GM12874 (cell line): Measurements from ENCODE around the gene ADAM12.

Source experiments
- TF ChIP-seq, protein P1 (sequence below): IDR thresholded peaks from 2 replicates; pipeline ENCODE4 v1.5.1; 2011; ENCODE audit warnings: low read depth, mild to moderate bottlenecking, control low read depth, low read length, moderate library complexity; ENCODE audit not compliant: insufficient read depth

ADAM12 gene

DNA sequence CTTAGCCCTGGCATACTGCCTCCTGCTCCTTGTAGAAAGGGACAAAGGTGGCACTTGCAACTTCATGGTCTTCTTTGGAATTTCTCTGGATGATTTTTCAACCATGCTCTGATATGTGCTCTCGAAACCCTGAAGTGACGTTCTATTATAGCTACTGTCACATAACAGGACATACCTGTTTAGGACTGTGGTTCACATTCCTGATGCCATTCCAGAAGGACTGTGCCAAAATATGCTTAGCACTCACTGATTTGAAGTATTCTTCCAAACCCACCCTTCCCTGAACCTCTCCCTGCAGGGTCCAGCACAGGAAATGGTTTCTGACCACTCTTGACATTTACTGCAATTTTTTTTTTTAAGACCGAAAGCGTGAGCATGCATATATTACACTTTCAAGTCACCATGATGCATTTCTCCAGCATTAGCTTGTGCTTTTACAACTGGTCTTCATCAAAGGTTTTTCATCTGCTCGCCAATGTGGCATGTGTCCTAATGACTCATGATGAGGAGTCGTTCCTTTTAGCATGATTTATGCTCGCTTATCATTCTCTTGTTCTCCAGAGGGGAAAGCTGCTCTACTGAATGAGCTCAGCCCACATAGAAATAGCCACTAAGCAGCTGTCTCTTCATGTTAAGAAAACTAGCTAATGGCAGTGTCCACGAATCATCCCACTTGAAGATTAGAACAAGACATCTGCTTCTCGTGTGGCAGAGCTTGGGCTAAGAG is 135.2 kb downstream of the ADAM12 start:
- TF ChIP-seq, protein P1, sequence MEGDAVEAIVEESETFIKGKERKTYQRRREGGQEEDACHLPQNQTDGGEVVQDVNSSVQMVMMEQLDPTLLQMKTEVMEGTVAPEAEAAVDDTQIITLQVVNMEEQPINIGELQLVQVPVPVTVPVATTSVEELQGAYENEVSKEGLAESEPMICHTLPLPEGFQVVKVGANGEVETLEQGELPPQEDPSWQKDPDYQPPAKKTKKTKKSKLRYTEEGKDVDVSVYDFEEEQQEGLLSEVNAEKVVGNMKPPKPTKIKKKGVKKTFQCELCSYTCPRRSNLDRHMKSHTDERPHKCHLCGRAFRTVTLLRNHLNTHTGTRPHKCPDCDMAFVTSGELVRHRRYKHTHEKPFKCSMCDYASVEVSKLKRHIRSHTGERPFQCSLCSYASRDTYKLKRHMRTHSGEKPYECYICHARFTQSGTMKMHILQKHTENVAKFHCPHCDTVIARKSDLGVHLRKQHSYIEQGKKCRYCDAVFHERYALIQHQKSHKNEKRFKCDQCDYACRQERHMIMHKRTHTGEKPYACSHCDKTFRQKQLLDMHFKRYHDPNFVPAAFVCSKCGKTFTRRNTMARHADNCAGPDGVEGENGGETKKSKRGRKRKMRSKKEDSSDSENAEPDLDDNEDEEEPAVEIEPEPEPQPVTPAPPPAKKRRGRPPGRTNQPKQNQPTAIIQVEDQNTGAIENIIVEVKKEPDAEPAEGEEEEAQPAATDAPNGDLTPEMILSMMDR, result no peak

DNA sequence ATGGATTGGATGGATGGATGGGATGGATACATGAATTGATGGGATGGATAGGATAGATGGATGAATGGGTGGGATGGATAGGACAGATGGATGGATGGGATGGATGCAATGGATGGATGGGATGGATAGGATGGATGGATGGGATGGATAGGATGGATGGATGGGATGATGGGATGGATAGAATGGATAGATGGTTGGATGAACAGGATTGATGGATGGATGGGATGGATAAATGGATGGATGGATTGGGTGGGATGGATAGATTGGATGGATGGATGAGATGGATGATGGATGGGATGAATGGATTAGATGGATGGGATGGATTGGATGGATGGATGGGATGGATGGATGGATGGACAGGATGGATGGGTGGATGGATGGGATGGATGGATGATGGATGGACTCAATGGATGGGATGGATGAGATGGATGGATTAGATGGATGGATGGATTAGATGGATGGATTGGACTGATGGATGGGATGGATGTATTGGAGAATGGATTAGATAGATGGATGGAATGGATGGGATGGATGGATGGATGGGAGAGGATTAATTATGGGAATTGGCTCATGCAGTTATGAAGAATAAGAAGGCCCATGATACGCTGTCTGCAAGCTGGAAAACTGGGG is 136.4 kb downstream of the ADAM12 start:
- TF ChIP-seq, protein P1, result no peak

DNA sequence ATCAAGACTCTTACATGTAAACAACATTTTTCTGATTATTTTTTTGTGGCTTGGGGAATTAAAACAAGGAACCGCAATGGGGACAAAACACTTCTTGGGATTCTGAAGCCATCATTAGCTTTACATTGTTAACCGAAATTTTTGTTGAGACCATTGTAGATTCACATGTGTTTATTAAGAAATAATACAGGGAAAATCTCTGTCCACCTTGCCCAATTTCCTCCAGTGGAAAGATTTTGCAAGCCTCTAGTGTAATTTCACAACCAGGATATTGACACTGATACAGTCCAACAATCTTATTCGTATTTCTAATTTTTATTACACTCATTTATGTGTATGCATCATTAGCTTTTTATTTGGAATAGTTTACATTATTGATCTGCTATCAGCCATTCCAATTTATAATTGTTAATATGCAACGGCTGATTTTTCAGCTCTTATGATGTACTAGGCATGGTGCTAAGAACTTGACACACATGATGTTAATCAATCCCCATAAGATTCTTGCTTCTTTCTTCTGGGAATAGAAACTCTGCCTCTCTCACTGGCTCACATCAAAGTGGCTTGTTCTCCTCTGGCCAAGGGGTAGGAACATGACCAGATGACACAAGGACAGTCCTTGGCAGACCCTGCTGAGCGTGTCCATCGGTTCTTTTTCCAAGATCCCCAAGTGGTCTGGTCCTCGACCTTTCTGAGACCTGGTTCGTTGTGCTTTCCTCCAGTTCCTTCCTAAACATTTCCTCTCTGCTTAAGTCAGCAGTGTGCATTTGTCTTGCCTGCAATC is 137.6 kb downstream of the ADAM12 start:
- TF ChIP-seq, protein P1, result no peak

DNA sequence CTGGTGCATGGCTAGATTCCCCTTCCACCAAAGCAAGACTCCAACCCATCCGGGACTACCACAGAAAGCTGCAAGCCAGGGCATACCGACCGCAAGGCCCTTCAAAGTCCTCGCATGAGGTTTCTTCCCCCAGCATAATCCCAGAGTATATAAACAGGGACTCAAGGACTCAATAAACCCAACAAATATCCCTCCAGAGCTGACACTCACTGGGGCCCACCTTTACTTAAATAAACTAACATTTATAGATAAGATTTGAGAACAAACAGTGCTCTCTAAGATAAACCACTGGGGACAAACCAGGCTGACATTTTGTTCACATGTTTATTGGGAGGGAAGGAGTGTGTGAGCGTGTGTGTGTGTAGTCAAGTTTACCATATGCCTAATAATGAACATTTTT is 138.2 kb downstream of the ADAM12 start:
- TF ChIP-seq, protein P1, result no peak

DNA sequence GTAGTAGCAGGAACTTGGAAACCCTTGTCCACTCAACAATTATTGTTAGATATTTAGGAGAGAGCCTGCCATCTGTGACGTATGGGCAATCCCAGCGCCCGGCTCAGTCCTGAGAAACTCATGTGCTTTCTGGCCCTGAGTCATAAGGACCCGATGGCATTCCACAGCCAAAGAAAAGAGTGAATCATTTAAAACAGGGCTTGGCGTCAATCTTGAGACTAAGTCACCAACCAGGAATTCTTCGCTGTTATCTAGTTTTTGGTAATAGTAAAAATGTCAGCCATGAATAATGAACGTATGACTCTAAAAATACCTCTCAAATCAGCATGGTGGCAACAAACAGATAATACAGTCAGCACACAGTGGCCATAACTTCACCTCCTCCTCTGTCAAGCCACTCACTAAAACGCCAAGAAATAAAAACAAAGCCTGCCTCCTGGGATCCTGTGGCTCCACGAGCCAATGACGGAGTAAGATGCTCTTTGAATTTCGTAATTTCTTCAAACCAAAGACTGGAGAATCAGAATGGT is 140.8 kb downstream of the ADAM12 start:
- TF ChIP-seq, protein P1, result no peak

DNA sequence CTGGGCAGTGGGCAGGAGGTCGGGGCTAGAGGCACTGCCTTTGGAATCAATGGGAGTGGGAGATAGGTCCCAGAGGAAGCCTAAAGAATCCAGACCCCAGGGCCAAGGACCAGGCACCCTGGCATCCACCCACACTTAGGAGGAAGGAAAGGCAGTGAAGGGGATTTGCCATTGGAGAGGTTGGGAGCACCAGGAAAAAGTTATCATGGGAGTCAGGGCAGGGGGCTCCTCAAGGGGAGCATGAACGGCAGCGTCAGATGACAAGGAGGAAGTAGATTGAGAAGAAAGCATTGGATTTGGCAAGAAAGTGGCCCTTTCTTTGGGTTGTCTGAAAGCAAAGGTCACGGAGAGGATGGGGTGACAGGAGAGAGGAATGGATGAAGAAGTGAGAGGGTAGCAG is 142.8 kb downstream of the ADAM12 start:
- TF ChIP-seq, protein P1, result no peak

DNA sequence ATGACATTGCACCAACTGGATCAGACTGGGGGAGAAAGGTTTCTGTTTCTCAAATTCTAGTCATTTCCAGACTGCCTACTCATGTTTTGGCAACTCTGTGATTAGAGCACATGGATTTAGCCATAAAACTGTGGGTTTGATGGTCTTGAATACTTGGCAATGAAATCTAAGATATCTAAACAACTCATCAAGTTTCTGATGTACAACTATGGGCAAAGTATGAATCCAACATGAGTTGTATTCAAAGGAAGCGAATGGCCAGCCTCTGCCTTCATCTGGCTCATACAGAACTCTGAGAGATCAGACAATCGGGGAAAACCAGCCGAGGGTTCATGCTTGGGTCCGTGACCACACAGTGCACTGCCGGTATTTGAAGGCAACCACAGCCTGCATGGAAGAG is 144.3 kb downstream of the ADAM12 start:
- TF ChIP-seq, protein P1, result no peak
